Calu3 (cell line): ENCODE results near the gene SH3BP5. TPM values are rescaled to one million over a fixed set of nuclear protein-coding genes. Genes with fewer than 3 reads are reported as not detected.

Source experiments
- BruUV-seq: library from RNA; stranded (reverse); fragments of 400-500 nt; replicated peaks from 2 replicates; lab custom pipeline; 2021; lab: Mats Ljungman, UMichigan
- CTCF ChIA-PET: fragments of 300-600 bp; sonication (Branson Sonifier 250); formaldehyde crosslinking; loops from one replicate; lab custom pipeline; 2022; ENCODE audit warnings: antibody characterized with exemption; lab: Charles Lee
- DNase-seq: peaks from one replicate; pipeline ENCODE4 v3.0.0; 2022
- H3K27ac Mint-ChIP-seq: one replicate; pipeline ENCODE4 v1.8.0; 2022; ENCODE audit warnings: mixed read lengths; ENCODE audit not compliant: unreplicated experiment
- H3K27me3 Mint-ChIP-seq: one replicate; pipeline ENCODE4 v1.8.0; 2022; ENCODE audit warnings: mixed read lengths; ENCODE audit not compliant: unreplicated experiment
- H3K36me3 Mint-ChIP-seq: one replicate; pipeline ENCODE4 v1.8.0; 2022; ENCODE audit warnings: mild to moderate bottlenecking, moderate library complexity, mixed read lengths; ENCODE audit not compliant: insufficient read depth, unreplicated experiment
- H3K4me1 Mint-ChIP-seq: one replicate; pipeline ENCODE4 v1.8.0; 2022; ENCODE audit warnings: mild to moderate bottlenecking, low read depth, mixed read lengths; ENCODE audit not compliant: unreplicated experiment
- H3K4me3 Mint-ChIP-seq: one replicate; pipeline ENCODE4 v1.8.0; 2022; ENCODE audit warnings: mild to moderate bottlenecking, low read depth, moderate library complexity, mixed read lengths; ENCODE audit not compliant: unreplicated experiment
- H3K9me3 Mint-ChIP-seq: one replicate; pipeline ENCODE4 v1.8.0; 2022; ENCODE audit warnings: low read depth, mixed read lengths; ENCODE audit not compliant: unreplicated experiment
- intact Hi-C: fragments of 100-400 bp; cut with micrococcal nuclease; formaldehyde crosslinking; loops from one replicate; pipeline ENCODE4 v1.10.0; 2022; ENCODE audit not compliant: unreplicated experiment
- total RNA-seq: library from RNA; stranded (reverse); gene quantifications from 2 replicates; pipeline ENCODE4 v1.2.3, GENCODE V29; 2022
- TF ChIP-seq, protein P1 (sequence below): fragments of 200-600 bp; IDR thresholded peaks from one replicate; pipeline ENCODE4 v1.8.0; 2022; ENCODE audit warnings: antibody characterized with exemption; ENCODE audit not compliant: unreplicated experiment

SH3BP5 gene
- total RNA-seq, 1 experiment from 2014 or later = 4.0 TPM

DNA sequence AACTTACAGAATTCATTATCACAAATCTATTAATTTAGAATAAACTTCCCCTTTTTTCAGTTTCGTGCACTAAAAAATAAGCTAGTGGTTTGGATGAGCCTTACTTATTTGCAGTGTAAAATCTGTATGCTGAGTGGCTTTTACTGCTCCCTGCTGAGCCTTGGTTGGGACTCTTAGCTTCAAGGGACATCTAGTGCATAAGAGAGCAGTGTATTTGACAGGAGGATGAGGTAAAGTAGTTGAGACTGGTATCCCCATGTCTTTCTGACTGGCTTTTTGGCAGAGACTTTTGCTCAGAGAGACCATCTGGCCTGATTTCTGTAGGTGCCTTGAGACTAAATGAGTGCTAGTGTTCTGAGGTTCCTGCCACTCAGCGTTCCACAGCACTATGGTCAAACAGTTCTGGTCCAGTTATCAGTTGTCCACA lies 114.5 kb downstream of the SH3BP5 start:
- no TSS peak for BruUV-seq
- no peaks in the 10 kb centered on the region for H3K9me3 Mint-ChIP-seq
- DNase-seq = no peak
- H3K4me1 Mint-ChIP-seq = no peaks in the 10 kb centered on the region
- no peak overlapping the region for H3K27ac Mint-ChIP-seq
- TF ChIP-seq, protein P1, sequence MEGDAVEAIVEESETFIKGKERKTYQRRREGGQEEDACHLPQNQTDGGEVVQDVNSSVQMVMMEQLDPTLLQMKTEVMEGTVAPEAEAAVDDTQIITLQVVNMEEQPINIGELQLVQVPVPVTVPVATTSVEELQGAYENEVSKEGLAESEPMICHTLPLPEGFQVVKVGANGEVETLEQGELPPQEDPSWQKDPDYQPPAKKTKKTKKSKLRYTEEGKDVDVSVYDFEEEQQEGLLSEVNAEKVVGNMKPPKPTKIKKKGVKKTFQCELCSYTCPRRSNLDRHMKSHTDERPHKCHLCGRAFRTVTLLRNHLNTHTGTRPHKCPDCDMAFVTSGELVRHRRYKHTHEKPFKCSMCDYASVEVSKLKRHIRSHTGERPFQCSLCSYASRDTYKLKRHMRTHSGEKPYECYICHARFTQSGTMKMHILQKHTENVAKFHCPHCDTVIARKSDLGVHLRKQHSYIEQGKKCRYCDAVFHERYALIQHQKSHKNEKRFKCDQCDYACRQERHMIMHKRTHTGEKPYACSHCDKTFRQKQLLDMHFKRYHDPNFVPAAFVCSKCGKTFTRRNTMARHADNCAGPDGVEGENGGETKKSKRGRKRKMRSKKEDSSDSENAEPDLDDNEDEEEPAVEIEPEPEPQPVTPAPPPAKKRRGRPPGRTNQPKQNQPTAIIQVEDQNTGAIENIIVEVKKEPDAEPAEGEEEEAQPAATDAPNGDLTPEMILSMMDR = no peak
- intact Hi-C loops = no loop called here
- peaks cover 29% of the 10 kb centered on the region for H3K36me3 Mint-ChIP-seq
- H3K4me3 Mint-ChIP-seq = no peak overlapping the region
- no peaks in the 10 kb centered on the region for H3K27me3 Mint-ChIP-seq
- CTCF ChIA-PET = interaction anchor here (0.7 kb wide), 1 partner anchor 145 kb away, joined by 3 read pairs; no protein-coding TSS in a partner anchor

DNA sequence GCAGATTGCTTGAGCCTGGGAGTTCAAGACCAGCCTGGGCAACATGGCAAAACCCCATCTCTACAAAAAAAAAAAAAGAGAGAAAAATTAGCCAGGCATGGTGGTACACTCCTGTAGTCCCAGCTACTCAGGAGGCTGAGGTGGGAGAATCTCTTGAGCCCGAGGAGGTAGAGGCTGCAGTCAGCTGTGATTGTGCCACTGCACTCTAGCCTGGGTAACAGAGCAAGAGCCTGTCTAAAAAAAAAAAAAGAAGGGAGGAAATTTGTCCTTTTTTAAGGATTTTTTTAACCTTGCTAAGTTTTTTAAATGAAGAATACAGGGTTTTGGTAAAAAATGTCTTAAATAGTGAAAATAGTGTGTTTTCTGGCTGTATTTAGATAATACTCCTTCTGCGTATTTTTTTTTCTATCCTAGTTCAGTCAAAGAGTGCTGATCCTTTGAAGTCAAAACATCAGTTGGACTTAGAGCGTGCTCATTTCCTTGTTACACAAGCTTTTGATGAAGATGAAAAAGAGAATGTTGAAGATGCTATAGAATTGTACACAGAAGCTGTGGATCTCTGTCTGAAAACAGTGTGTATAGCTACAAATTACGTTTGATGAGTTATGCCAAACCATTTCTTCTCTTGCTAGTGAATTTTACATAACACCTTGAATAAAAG lies 115.2 kb downstream of the SH3BP5 start:
- H3K4me1 Mint-ChIP-seq = no peaks in the 10 kb centered on the region
- TF ChIP-seq, protein P1 = no peak
- BruUV-seq = no TSS peak
- intact Hi-C loops = no loop called here
- no peak overlapping the region for H3K27ac Mint-ChIP-seq
- H3K4me3 Mint-ChIP-seq = no peak overlapping the region
- H3K27me3 Mint-ChIP-seq = no peaks in the 10 kb centered on the region
- no peaks in the 10 kb centered on the region for H3K9me3 Mint-ChIP-seq
- H3K36me3 Mint-ChIP-seq = peaks cover 29% of the 10 kb centered on the region
- CTCF ChIA-PET = interaction anchor here (0.7 kb wide), 1 partner anchor 145 kb away, joined by 3 read pairs; no protein-coding TSS in a partner anchor
- no peak for DNase-seq

DNA sequence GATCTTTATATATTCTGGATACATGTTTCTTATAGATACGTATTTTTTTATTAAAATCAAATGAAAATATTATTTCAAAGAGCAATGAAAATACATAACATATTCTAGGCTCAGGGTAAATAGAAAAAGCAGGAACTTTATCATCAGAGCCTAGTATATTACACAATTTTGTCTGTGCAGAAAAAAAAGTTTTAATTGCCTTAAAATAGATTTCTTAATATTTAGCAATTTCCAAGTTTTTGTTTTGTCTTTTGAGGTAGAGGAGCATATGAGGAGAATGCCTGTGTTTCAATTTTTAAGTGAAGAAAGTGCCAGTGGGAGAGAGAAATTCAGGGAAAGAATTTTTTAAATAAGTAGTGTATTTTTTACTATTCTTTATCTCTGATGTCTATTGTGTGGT lies 115.9 kb downstream of the SH3BP5 start:
- Mint-ChIP-seq H3K4me3 (no peak overlapping the region), H3K27me3 (no peaks in the 10 kb centered on the region), H3K9me3 (no peaks in the 10 kb centered on the region), H3K27ac (no peak overlapping the region), H3K4me1 (no peaks in the 10 kb centered on the region), H3K36me3 (peaks cover 29% of the 10 kb centered on the region)
- intact Hi-C loops = no loop called here
- CTCF ChIA-PET = no interaction called here
- TF ChIP-seq, protein P1 = no peak
- no peak for DNase-seq
- no TSS peak for BruUV-seq

DNA sequence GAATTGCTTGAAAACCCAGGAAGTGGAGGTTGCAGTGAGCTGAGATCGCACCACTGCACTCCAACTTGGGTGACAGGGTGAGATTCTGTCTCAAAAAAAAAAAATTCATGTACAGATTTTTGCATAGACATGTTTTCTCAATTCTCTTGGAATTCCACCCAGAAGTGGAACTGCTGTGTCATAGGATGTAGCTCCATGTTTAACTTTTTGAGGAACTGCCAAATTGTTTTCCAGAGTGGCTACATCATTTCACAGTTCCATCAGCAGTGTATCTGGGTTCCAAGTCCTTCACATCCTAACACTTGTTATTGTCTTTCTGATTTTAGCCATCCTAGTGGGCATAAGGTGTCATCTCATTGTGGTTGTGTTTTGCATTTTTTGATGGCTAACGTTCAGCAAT lies 116.4 kb downstream of the SH3BP5 start:
- peaks cover 29% of the 10 kb centered on the region for H3K36me3 Mint-ChIP-seq
- BruUV-seq = no TSS peak
- CTCF ChIA-PET = no interaction called here

More for the DNA sequence above, 116.4 kb downstream of the SH3BP5 start:
- Mint-ChIP-seq H3K9me3 (no peaks in the 10 kb centered on the region), H3K4me1 (no peaks in the 10 kb centered on the region), H3K27me3 (no peaks in the 10 kb centered on the region), H3K27ac (no peak overlapping the region), H3K4me3 (no peak overlapping the region)
- no peak for DNase-seq
- intact Hi-C loops = no loop called here
- TF ChIP-seq, protein P1 = no peak
